Immature natural killer cell (primary cell): Measurements from ENCODE around the gene KIF20A. TPM values are rescaled to one million over a fixed set of nuclear protein-coding genes. Genes with fewer than 3 reads are reported as not detected.
"Not testable (repeated sequence)": the region's sequence is repeated elsewhere in the genome, so short reads cannot be mapped to it uniquely, and the experiment has no call there.

Experiments used
- DNase-seq, 3 donors: peaks; one replicate each; pipeline ENCODE4 v3.0.0; 2022; ENCODE audit warnings: mixed read lengths in 1 of 3
- H3K27ac Mint-ChIP-seq, 6 donors: one replicate each; pipeline ENCODE4 v1.8.0; 2020; ENCODE audit warnings: mixed read lengths in 6 of 6, mild to moderate bottlenecking in 5 of 6, inconsistent platforms in 4 of 6, moderate library complexity in 3 of 6
- H3K27me3 Mint-ChIP-seq, 3 donors: one replicate each; pipeline ENCODE4 v1.8.0; 2020 to 2021; ENCODE audit warnings: low read depth in 3 of 3, mild to moderate bottlenecking in 3 of 3, mixed read lengths in 3 of 3, moderate library complexity in 3 of 3, inconsistent platforms in 1 of 3
- H3K36me3 Mint-ChIP-seq, 3 donors: one replicate each; pipeline ENCODE4 v1.8.0; 2020; ENCODE audit warnings: mixed read lengths in 3 of 3, inconsistent platforms in 2 of 3, mild to moderate bottlenecking in 2 of 3
- H3K4me1 Mint-ChIP-seq, 2 donors: one replicate each; pipeline ENCODE4 v1.8.0; 2020; ENCODE audit warnings: inconsistent platforms in 2 of 2, mild to moderate bottlenecking in 2 of 2, mixed read lengths in 2 of 2, moderate library complexity in 1 of 2
- H3K4me3 Mint-ChIP-seq, 5 donors: one replicate each; pipeline ENCODE4 v1.8.0; 2020; ENCODE audit warnings: mild to moderate bottlenecking in 5 of 5, mixed read lengths in 5 of 5, inconsistent platforms in 3 of 5, moderate library complexity in 3 of 5
- H3K9me3 Mint-ChIP-seq, 6 donors: one replicate each; pipeline ENCODE4 v1.8.0; 2020; ENCODE audit warnings: mild to moderate bottlenecking in 6 of 6, mixed read lengths in 6 of 6, inconsistent platforms in 4 of 6, moderate library complexity in 3 of 6
- polyA plus RNA-seq, 3 donors: library from polyadenylated mRNA; unstranded; fragments of 300-500 nt; fragmentation: Illumina TruSeq; gene quantifications; one replicate each; pipeline ENCODE4 v1.2.3, GENCODE V29; 2021

KIF20A gene
- polyA plus RNA-seq, 3 donors from 2014 or later = 0.34 to 0.43 TPM; not detected in 1

- Mint-ChIP-seq H3K4me3 (no peak overlapping the region), H3K9me3 (no peaks in the 10 kb centered on the region), H3K27ac (no peak overlapping the region), H3K27me3 (no peaks in the 10 kb centered on the region), H3K36me3 (peaks cover 57 to 82% (median 64%) of the 10 kb centered on the region in 3 donors), H3K4me1 (no peaks in the 10 kb centered on the region)
- no peak for DNase-seq
Measured at GRCh38 chr5:138163721-138164120, 15.2 kb upstream of the KIF20A start.

- peaks cover 0 to 22% of the 10 kb centered on the region in 2 donors for H3K4me1 Mint-ChIP-seq
- peaks cover 49 to 74% (median 50%) of the 10 kb centered on the region in 3 donors for H3K36me3 Mint-ChIP-seq
- H3K4me3 Mint-ChIP-seq = no peak overlapping the region
- no peaks in the 10 kb centered on the region for H3K9me3 Mint-ChIP-seq
- no peak overlapping the region for H3K27ac Mint-ChIP-seq
- no peak for DNase-seq
- no peaks in the 10 kb centered on the region for H3K27me3 Mint-ChIP-seq
Measured at GRCh38 chr5:138169124-138169523, 9.8 kb upstream of the KIF20A start.

- no peak overlapping the region for H3K4me3 Mint-ChIP-seq
- no peaks in the 10 kb centered on the region for H3K27me3 Mint-ChIP-seq
- H3K4me1 Mint-ChIP-seq = peaks cover 0 to 22% of the 10 kb centered on the region in 2 donors
- H3K9me3 Mint-ChIP-seq = no peaks in the 10 kb centered on the region
- DNase-seq = no peak
- peaks cover 38 to 66% (median 40%) of the 10 kb centered on the region in 3 donors for H3K36me3 Mint-ChIP-seq
- H3K27ac Mint-ChIP-seq = no peak overlapping the region
Measured at GRCh38 chr5:138170299-138170698, 8.6 kb upstream of the KIF20A start.

- H3K4me1 Mint-ChIP-seq = peaks cover 5 to 6% of the 10 kb centered on the region in 2 donors
- no peak overlapping the region for H3K27ac Mint-ChIP-seq
- H3K4me3 Mint-ChIP-seq = no peak overlapping the region
- H3K9me3 Mint-ChIP-seq = no peaks in the 10 kb centered on the region
- H3K36me3 Mint-ChIP-seq = peaks cover 0 to 12% (median 6%) of the 10 kb centered on the region in 3 donors
- H3K27me3 Mint-ChIP-seq = peaks cover 0 to 3% (median 1%) of the 10 kb centered on the region in 3 donors
- peak in 2 of 3 donors; percentile 7 to 10 for DNase-seq
Measured at GRCh38 chr5:138177941-138178515, 884 bp upstream of the KIF20A start.

- no peak for DNase-seq
- Mint-ChIP-seq H3K9me3 (no peaks in the 10 kb centered on the region), H3K4me1 (peaks cover 0 to 5% of the 10 kb centered on the region in 2 donors), H3K36me3 (peaks cover 0 to 5% (median 0%) of the 10 kb centered on the region in 3 donors), H3K27ac (peak overlapping the region in 2 of 6 donors; percentile 1 to 26), H3K27me3 (peaks cover 0 to 3% (median 1%) of the 10 kb centered on the region in 3 donors), H3K4me3 (no peak overlapping the region)
Measured at GRCh38 chr5:138179277-138179857, 455 bp downstream of the KIF20A start.

- H3K4me3 Mint-ChIP-seq = peak overlapping the region in 2 of 5 donors; percentile 50 to 54
- H3K36me3 Mint-ChIP-seq = peaks cover 0 to 5% (median 0%) of the 10 kb centered on the region in 3 donors
- H3K9me3 Mint-ChIP-seq = no peaks in the 10 kb centered on the region
- peak overlapping the region in 1 of 6 donors; percentile 51 for H3K27ac Mint-ChIP-seq
- peaks cover 0 to 3% (median 1%) of the 10 kb centered on the region in 3 donors for H3K27me3 Mint-ChIP-seq
- DNase-seq = peak in 2 of 3 donors; percentile 15 to 35
- H3K4me1 Mint-ChIP-seq = peaks cover 0 to 5% of the 10 kb centered on the region in 2 donors
Measured at GRCh38 chr5:138180183-138180782, 1.4 kb downstream of the KIF20A start.

- Mint-ChIP-seq H3K36me3 (peaks cover 0 to 6% (median 0%) of the 10 kb centered on the region in 3 donors), H3K4me1 (peaks cover 0 to 5% of the 10 kb centered on the region in 2 donors), H3K9me3 (no peaks in the 10 kb centered on the region), H3K27ac (no peak overlapping the region), H3K27me3 (peaks cover 0 to 3% (median 1%) of the 10 kb centered on the region in 3 donors), H3K4me3 (no peak overlapping the region)
- no peak for DNase-seq
Measured at GRCh38 chr5:138180841-138181240, 1.9 kb downstream of the KIF20A start.

GRCh38 chr5:138182808-138183207 is 3.9 kb downstream of the KIF20A start:
- Mint-ChIP-seq H3K27ac (no peak overlapping the region), H3K4me3 (no peak overlapping the region), H3K9me3 (no peaks in the 10 kb centered on the region), H3K36me3 (peaks cover 0 to 20% (median 0%) of the 10 kb centered on the region in 3 donors), H3K27me3 (no peaks in the 10 kb centered on the region), H3K4me1 (peaks cover 0 to 3% of the 10 kb centered on the region in 2 donors)
- DNase-seq = no peak

- peak overlapping the region in 1 of 6 donors; percentile 39 for H3K27ac Mint-ChIP-seq
- DNase-seq = no peak
- H3K4me1 Mint-ChIP-seq = no peaks in the 10 kb centered on the region
- no peaks in the 10 kb centered on the region for H3K9me3 Mint-ChIP-seq
- H3K36me3 Mint-ChIP-seq = peaks cover 8 to 41% (median 9%) of the 10 kb centered on the region in 3 donors
- H3K27me3 Mint-ChIP-seq = no peaks in the 10 kb centered on the region
- H3K4me3 Mint-ChIP-seq = no peak overlapping the region
Measured at GRCh38 chr5:138186002-138186447, 7.1 kb downstream of the KIF20A start.

- H3K27ac Mint-ChIP-seq = peak overlapping the region in 1 of 6 donors; percentile 16
- H3K4me1 Mint-ChIP-seq = no peaks in the 10 kb centered on the region
- peaks cover 12 to 53% (median 15%) of the 10 kb centered on the region in 3 donors for H3K36me3 Mint-ChIP-seq
- no peak overlapping the region for H3K4me3 Mint-ChIP-seq
- no peaks in the 10 kb centered on the region for H3K27me3 Mint-ChIP-seq
- no peak for DNase-seq
- H3K9me3 Mint-ChIP-seq = no peaks in the 10 kb centered on the region
Measured at GRCh38 chr5:138188626-138189025, 9.7 kb downstream of the KIF20A start.

GRCh38 chr5:138192826-138193225 is 13.9 kb downstream of the KIF20A start:
- H3K4me3 Mint-ChIP-seq = no peak overlapping the region
- no peaks in the 10 kb centered on the region for H3K9me3 Mint-ChIP-seq
- DNase-seq = no peak
- H3K27ac Mint-ChIP-seq = peak overlapping the region in 1 of 6 donors; percentile 11
- H3K36me3 Mint-ChIP-seq = peaks cover 15 to 49% (median 24%) of the 10 kb centered on the region in 3 donors
- H3K4me1 Mint-ChIP-seq = no peaks in the 10 kb centered on the region
- H3K27me3 Mint-ChIP-seq = no peaks in the 10 kb centered on the region

GRCh38 chr5:138193859-138194258 is 14.9 kb downstream of the KIF20A start:
- H3K27ac Mint-ChIP-seq, H3K4me1 Mint-ChIP-seq, H3K27me3 Mint-ChIP-seq, DNase-seq, H3K4me3 Mint-ChIP-seq, H3K9me3 Mint-ChIP-seq: not testable (repeated sequence)
- H3K36me3 Mint-ChIP-seq = peaks cover 15 to 47% (median 17%) of the 10 kb centered on the region in 3 donors

GRCh38 chr5:138210985-138211384 is 32.1 kb downstream of the KIF20A start:
- no peaks in the 10 kb centered on the region for H3K9me3 Mint-ChIP-seq
- H3K27me3 Mint-ChIP-seq = peaks cover 3 to 8% (median 6%) of the 10 kb centered on the region in 3 donors

GRCh38 chr5:138212828-138213160 is 33.9 kb downstream of the KIF20A start:
- Mint-ChIP-seq H3K27me3 (peaks cover 3 to 9% (median 6%) of the 10 kb centered on the region in 3 donors), H3K27ac (peak overlapping the region; percentile 93 to 99 (median 96)), H3K9me3 (no peaks in the 10 kb centered on the region), H3K4me1 (peaks cover 22 to 30% of the 10 kb centered on the region in 2 donors), H3K36me3 (no peaks in the 10 kb centered on the region), H3K4me3 (peak overlapping the region; percentile 95 to 100 (median 99))
- DNase-seq = no peak

More at GRCh38 chr5:138210985-138211384, 32.1 kb downstream of the KIF20A start:
- peaks cover 22 to 30% of the 10 kb centered on the region in 2 donors for H3K4me1 Mint-ChIP-seq
- peak overlapping the region in 2 of 6 donors; percentile 7 to 29 for H3K27ac Mint-ChIP-seq
- peak overlapping the region in 4 of 5 donors; percentile 25 to 64 (median 50) for H3K4me3 Mint-ChIP-seq
- H3K36me3 Mint-ChIP-seq = no peaks in the 10 kb centered on the region
- no peak for DNase-seq
